Right lobe of liver (tissue), 6 donors: Measurements from ENCODE around the gene LARP4B. TPM values are rescaled to one million over a fixed set of nuclear protein-coding genes. Genes with fewer than 3 reads are reported as not detected.

Experiments used
- ATAC-seq, 4 donors: fragments of 200-7000 bp; cut with Tn5 transposase; one replicate each; pipeline ENCODE4 v1.9.1; 2020; ENCODE audit warnings: mild to moderate bottlenecking in 4 of 4, moderate library complexity in 4 of 4
- DNase-seq, 3 donors: peaks; one replicate each; pipeline ENCODE4 v3.0.0-alpha.2; 2020
- H3K27ac ChIP-seq, 3 donors: fragments of 200-600 bp; one replicate each; pipeline ENCODE4 v1.8.0; 2022
- H3K27me3 ChIP-seq, 2 donors: fragments of 200-600 bp; one replicate each; pipeline ENCODE4 v1.8.0; 2022
- H3K36me3 ChIP-seq, 4 donors: fragments of 200-600 bp; sonication (generic) in 1 of 4; one replicate each; pipeline versions ENCODE4 v1.5.1 to v1.8.0; 2017 to 2022; ENCODE audit warnings: control low read depth in 1 of 4
- H3K4me1 ChIP-seq, 4 donors: fragments of 200-600 bp; sonication (generic) in 1 of 4; one replicate each; pipeline versions ENCODE4 v1.5.1 to v1.8.0; 2017 to 2022; ENCODE audit warnings: control low read depth in 1 of 4
- H3K4me3 ChIP-seq, 3 donors: fragments of 200-600 bp; one replicate each; pipeline ENCODE4 v1.8.0; 2022
- H3K9me3 ChIP-seq, 4 donors: fragments of 200-600 bp; sonication (generic) in 1 of 4; one replicate each; pipeline versions ENCODE4 v1.5.1 to v1.8.0; 2017 to 2022; ENCODE audit warnings: control low read depth in 1 of 4
- CTCF ChIP-seq, 4 donors: fragments of 200-600 bp in 3 of 4; fragments of 450-650 bp in 1 of 4; IDR thresholded peaks; one replicate each; pipeline versions ENCODE4 v1.5.1 to v1.8.0; 2016 to 2022; ENCODE audit warnings: antibody characterized with exemption in 4 of 4, mild to moderate bottlenecking in 2 of 4
- POLR2A ChIP-seq: fragments of 450-650 bp; IDR thresholded peaks from one replicate; pipeline ENCODE4 v1.6.1; 2017; ENCODE audit warnings: antibody characterized with exemption, mild to moderate bottlenecking
- WGBS: methylation state at CpG from one replicate; pipeline ENCODE4 v1.1.6; 2018; ENCODE audit warnings: low coverage, low lambda C conversion rate; ENCODE audit not compliant: insufficient coverage; ENCODE audit errors: missing lambda C conversion rate; 5-methylcytosine and 5-hydroxymethylcytosine counted together
- intact Hi-C, 2 donors: fragments of 100-400 bp; cut with DNase I; formaldehyde crosslinking; loops; one replicate each; pipeline versions ENCODE4 v1.11.2 to v1.14.1; 2022
- total RNA-seq, 6 experiments: library from RNA; depleted of rRNA in 2 of 6; stranded (reverse); fragments of >200 nt in 2 of 6; fragmentation: NEBNext Ultra II Directional in 3 of 6; extraction: Animal tissue kit (Norgen Biotek cat#: 25700) in 3 of 6; gene quantifications; one replicate each; pipeline versions ENCODE4 v1.1.0 to v1.2.4, GENCODE V29; 2016 to 2023
- donor health status: DM: no; HTN: yes; CAD: no.
- donor health status: DM: no; HTN: no; CAD: no.
- donor health status: DM: no; HTN: no; CAD: no.
- donor health status: DM: no; HTN: yes; CAD: no.
- donor health status: DM: no; HTN: yes; CAD: no.

LARP4B gene
- total RNA-seq, 6 experiments from 2014 or later, result 22.4 to 35.9 (median 31.7) TPM

GRCh38 chr10:787933-788651 lies 143.4 kb downstream of the LARP4B start:
- no peak overlapping the region for H3K27ac ChIP-seq
- no peaks in the 10 kb centered on the region for H3K36me3 ChIP-seq
- H3K27me3 ChIP-seq, result no peaks in the 10 kb centered on the region
- intact Hi-C loops, result loop anchor here (5.0 to 10.0 kb wide), 2 partner anchors 276 to 283 kb away; no protein-coding TSS in a partner anchor
- H3K4me1 ChIP-seq, result peaks cover 0 to 8% (median 0%) of the 10 kb centered on the region in 4 donors
- TF ChIP-seq POLR2A (no peak), CTCF (IDR thresholded peaks at IDR 0.05) (no peak)
- ATAC-seq (no peak), DNase-seq (peak in 2 of 3 donors; percentile 38 to 52)
- WGBS, result 67% methylated on average over 3 of the region's 32 CpGs
- H3K4me3 ChIP-seq, result no peak overlapping the region
- no peaks in the 10 kb centered on the region for H3K9me3 ChIP-seq

GRCh38 chr10:786633-787474 lies 144.7 kb downstream of the LARP4B start:
- ATAC-seq (no peak), DNase-seq (peak in 2 of 3 donors; percentile 35 to 49)
- Histone ChIP-seq H3K9me3 (no peaks in the 10 kb centered on the region), H3K4me3 (no peak overlapping the region), H3K27ac (no peak overlapping the region), H3K36me3 (no peaks in the 10 kb centered on the region), H3K27me3 (no peaks in the 10 kb centered on the region), H3K4me1 (peaks cover 0 to 8% (median 0%) of the 10 kb centered on the region in 4 donors)
- 91% methylated on average over 9 of the region's 44 CpGs for WGBS
- intact Hi-C loops, result loop anchor here (5.0 to 10.0 kb wide), 2 partner anchors 275 to 282 kb away; no protein-coding TSS in a partner anchor
- TF ChIP-seq CTCF (IDR thresholded peaks at IDR 0.05) (no peak), POLR2A (no peak)

- ATAC-seq (no peak), DNase-seq (peak in 2 of 3 donors; percentile 36 to 38)
- H3K27me3 ChIP-seq, result no peaks in the 10 kb centered on the region
- H3K4me3 ChIP-seq, result no peak overlapping the region
- TF ChIP-seq POLR2A (no peak), CTCF (IDR thresholded peaks at IDR 0.05) (no peak)
- H3K27ac ChIP-seq, result no peak overlapping the region
- H3K9me3 ChIP-seq, result no peaks in the 10 kb centered on the region
- H3K4me1 ChIP-seq, result peaks cover 0 to 8% (median 0%) of the 10 kb centered on the region in 4 donors
- no peaks in the 10 kb centered on the region for H3K36me3 ChIP-seq
- intact Hi-C loops, result loop anchor here (5.0 to 10.0 kb wide), 2 partner anchors 274 to 281 kb away; no protein-coding TSS in a partner anchor
- WGBS, result 50% methylated on average over 1 of the region's 15 CpGs
Observed at GRCh38 chr10:785861-786214, 145.7 kb downstream of the LARP4B start.

GRCh38 chr10:785089-785860 lies 146.2 kb downstream of the LARP4B start:
- intact Hi-C loops, result loop anchor here (5.0 to 10.0 kb wide), 2 partner anchors 273 to 280 kb away; no protein-coding TSS in a partner anchor
- Histone ChIP-seq H3K9me3 (no peaks in the 10 kb centered on the region), H3K36me3 (no peaks in the 10 kb centered on the region), H3K27ac (no peak overlapping the region), H3K27me3 (no peaks in the 10 kb centered on the region), H3K4me3 (peak overlapping the region in 1 of 3 donors; percentile 26), H3K4me1 (peaks cover 0 to 8% (median 0%) of the 10 kb centered on the region in 4 donors)
- no peak for TF ChIP-seq CTCF (IDR thresholded peaks at IDR 0.05)
- TF ChIP-seq POLR2A, result no peak
- ATAC-seq (peak in 3 of 4 donors; percentile 1 to 29 (median 4)), DNase-seq (peak in 2 of 3 donors; percentile 44 to 48)
- WGBS, result 75% methylated on average over 6 of the region's 32 CpGs
